Activated T-cell treated with anti-CD3 and anti-CD28 coated beads, Interleukin-2, amount 50 U/mL, for 4 hours (primary cell): ENCODE results near the gene CLDN15. TPM values are rescaled to one million over a fixed set of nuclear protein-coding genes. Genes with fewer than 3 reads are reported as not detected.
"Not testable (repeated sequence)": the region's sequence is repeated elsewhere in the genome, so short reads cannot be mapped to it uniquely, and the experiment has no call there.

Experiments used
- ATAC-seq, 2 donors: fragments of 200-7000 bp; cut with Tn5 transposase; one replicate each; pipeline ENCODE4 v1.10.0; 2021
- DNase-seq: peaks from one replicate; pipeline ENCODE4 v3.0.0-alpha.2; 2020
- H3K27me3 Mint-ChIP-seq: one replicate; pipeline ENCODE4 v1.8.0; 2021; ENCODE audit warnings: low read depth, mixed read lengths
- H3K36me3 Mint-ChIP-seq: one replicate; pipeline ENCODE4 v1.8.0; 2022; ENCODE audit warnings: mixed read lengths; ENCODE audit not compliant: insufficient read depth
- H3K4me1 Mint-ChIP-seq: one replicate; pipeline ENCODE4 v1.8.0; 2021; ENCODE audit warnings: low read depth, mixed read lengths
- H3K4me3 Mint-ChIP-seq: one replicate; pipeline ENCODE4 v1.8.0; 2021; ENCODE audit warnings: mild to moderate bottlenecking, moderate library complexity, mixed read lengths
- H3K9me3 Mint-ChIP-seq: one replicate; pipeline ENCODE4 v1.8.0; 2021; ENCODE audit warnings: mixed read lengths
- total RNA-seq, 3 donors: library from RNA; stranded (reverse); gene quantifications; one replicate each; pipeline ENCODE4 v1.2.1, GENCODE V29; 2021

Gene CLDN15
- total RNA-seq, 3 donors from 2014 or later, result 15.6 to 18.5 (median 17.6) TPM

DNA sequence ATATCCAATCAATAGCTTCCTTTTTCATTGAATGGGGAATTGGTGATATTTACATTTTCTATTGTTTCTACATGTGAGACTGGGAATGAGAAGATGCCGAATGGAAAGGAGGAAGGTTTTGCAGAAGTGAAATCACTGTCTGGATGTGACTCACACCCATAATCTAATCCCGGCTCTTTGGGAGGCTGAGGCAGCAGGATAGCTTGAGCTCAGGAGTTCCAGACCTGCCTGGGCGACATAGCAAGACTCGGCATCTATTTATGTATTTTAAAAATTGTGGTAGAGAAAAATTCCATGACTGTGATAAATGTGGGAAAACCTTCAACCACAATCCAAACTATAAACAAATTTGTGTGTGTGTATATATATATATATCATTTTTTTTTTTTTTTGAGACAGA, 18.2 kb upstream of the CLDN15 start:
- DNase-seq (no peak), ATAC-seq (no peak)
- H3K36me3 Mint-ChIP-seq, result peaks cover 4% of the 10 kb centered on the region
- H3K27me3 Mint-ChIP-seq, result peaks cover 4% of the 10 kb centered on the region
- H3K9me3 Mint-ChIP-seq, result no peaks in the 10 kb centered on the region
- H3K4me1 Mint-ChIP-seq, result peaks cover 12% of the 10 kb centered on the region
- H3K4me3 Mint-ChIP-seq, result no peak overlapping the region

GRCh38 chr7:101253199-101253598, 15.6 kb upstream of the CLDN15 start:
- not testable (repeated sequence) for DNase-seq, ATAC-seq, H3K36me3 Mint-ChIP-seq, H3K9me3 Mint-ChIP-seq, H3K27me3 Mint-ChIP-seq
- peaks cover 24% of the 10 kb centered on the region for H3K4me1 Mint-ChIP-seq
- H3K4me3 Mint-ChIP-seq, result peak overlapping the region; percentile 99

GRCh38 chr7:101251871-101252659, 14.5 kb upstream of the CLDN15 start:
- H3K9me3 Mint-ChIP-seq, result no peaks in the 10 kb centered on the region
- H3K4me1 Mint-ChIP-seq, result peaks cover 26% of the 10 kb centered on the region

GRCh38 chr7:101250324-101250723, 12.7 kb upstream of the CLDN15 start:
- H3K9me3 Mint-ChIP-seq, result no peaks in the 10 kb centered on the region
- no peaks in the 10 kb centered on the region for H3K27me3 Mint-ChIP-seq
- no peak for ATAC-seq
- no peak for DNase-seq
- H3K36me3 Mint-ChIP-seq, result peaks cover 17% of the 10 kb centered on the region
- H3K4me3 Mint-ChIP-seq, result peak overlapping the region; percentile 99
- peaks cover 33% of the 10 kb centered on the region for H3K4me1 Mint-ChIP-seq

More at GRCh38 chr7:101251871-101252659, 14.5 kb upstream of the CLDN15 start:
- Mint-ChIP-seq H3K36me3 (peaks cover 13% of the 10 kb centered on the region), H3K27me3 (peaks cover 2% of the 10 kb centered on the region), H3K4me3 (peak overlapping the region; percentile 99)
- peak; percentile 97 for DNase-seq
- peak; percentile 99 to 100 for ATAC-seq

DNA sequence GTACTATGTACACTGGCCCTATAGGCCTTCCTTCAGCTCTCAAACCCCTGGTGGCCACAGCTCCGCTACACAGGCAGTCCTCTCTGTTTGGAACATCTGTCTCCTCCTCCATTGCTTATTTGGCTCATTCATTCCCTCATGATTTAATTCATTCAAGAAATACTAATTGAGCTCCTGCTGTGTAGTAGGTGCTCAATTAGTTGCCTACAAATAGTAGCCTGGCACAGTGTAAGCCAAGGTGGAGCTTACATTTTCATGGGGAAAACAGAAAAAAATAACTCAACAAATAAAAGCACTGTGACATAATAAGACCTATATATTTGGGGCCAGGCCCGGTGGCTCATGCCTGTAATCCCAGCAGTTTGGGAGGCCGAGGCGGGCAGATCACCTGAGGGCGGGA, 10.7 kb upstream of the CLDN15 start:
- Mint-ChIP-seq H3K27me3 (no peaks in the 10 kb centered on the region), H3K4me1 (peaks cover 44% of the 10 kb centered on the region), H3K9me3 (no peaks in the 10 kb centered on the region), H3K4me3 (no peak overlapping the region), H3K36me3 (peaks cover 17% of the 10 kb centered on the region)
- ATAC-seq (no peak), DNase-seq (no peak)

DNA sequence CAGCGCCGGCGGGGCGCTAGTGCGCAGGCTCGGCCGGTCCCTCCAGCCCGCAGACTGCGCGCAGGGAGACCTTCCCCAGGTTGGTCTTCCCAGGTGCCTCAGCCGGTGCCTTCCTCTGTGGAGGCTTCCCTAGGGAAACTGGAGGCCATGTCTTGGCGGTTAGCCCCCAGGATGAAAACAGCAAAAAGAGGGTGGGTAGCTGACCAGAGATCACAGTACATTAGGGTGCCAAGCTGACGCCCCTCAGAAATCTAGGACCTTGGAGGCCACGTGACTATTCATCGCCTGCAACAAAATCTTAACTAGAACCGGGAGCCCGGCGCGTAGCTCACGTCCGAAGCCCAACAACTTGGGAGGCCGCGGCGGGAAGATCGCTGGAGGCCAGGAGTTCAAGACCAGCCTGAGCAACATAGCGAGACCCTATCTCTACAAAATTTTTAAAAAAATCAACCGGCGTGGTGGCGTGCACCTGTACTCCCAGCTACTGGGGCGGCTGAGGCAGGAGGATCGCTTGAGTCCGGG, 7.6 kb upstream of the CLDN15 start:
- Mint-ChIP-seq H3K27me3 (no peaks in the 10 kb centered on the region), H3K4me3 (peak overlapping the region; percentile 98), H3K4me1 (peaks cover 29% of the 10 kb centered on the region), H3K9me3 (no peaks in the 10 kb centered on the region), H3K36me3 (peaks cover 11% of the 10 kb centered on the region)
- no peak for DNase-seq
- no peak for ATAC-seq

- Mint-ChIP-seq H3K4me3 (peak within 1 kb of the TSS; percentile 98), H3K27me3 (no peaks in the 10 kb centered on the region), H3K4me1 (peaks cover 25% of the 10 kb centered on the region)
Measured at GRCh38 chr7:101244375-101245146, 7.0 kb upstream of the CLDN15 start, which contains the start of gene FIS1. Gene FIS1 (minus strand): TSS chr7:101245081. CDS start chr7:101245004, 77 bp downstream.

GRCh38 chr7:101243646-101244374, 6.2 kb upstream of the CLDN15 start:
- DNase-seq, result no peak
- Mint-ChIP-seq H3K4me3 (peak overlapping the region; percentile 98), H3K36me3 (peaks cover 9% of the 10 kb centered on the region), H3K4me1 (peaks cover 24% of the 10 kb centered on the region), H3K9me3 (no peaks in the 10 kb centered on the region), H3K27me3 (no peaks in the 10 kb centered on the region)
- no peak for ATAC-seq

More at GRCh38 chr7:101244375-101245146, 7.0 kb upstream of the CLDN15 start, which contains the start of gene FIS1:
- H3K9me3 Mint-ChIP-seq, result no peaks in the 10 kb centered on the region
- DNase-seq, result peak; percentile 89
- ATAC-seq, result peak; percentile 97 to 98
- peaks cover 9% of the 10 kb centered on the region for H3K36me3 Mint-ChIP-seq

- Mint-ChIP-seq H3K9me3 (no peaks in the 10 kb centered on the region), H3K4me3 (no peak overlapping the region), H3K27me3 (no peaks in the 10 kb centered on the region), H3K36me3 (peaks cover 6% of the 10 kb centered on the region), H3K4me1 (peaks cover 20% of the 10 kb centered on the region)
- no peak for ATAC-seq
- DNase-seq, result no peak
Measured at GRCh38 chr7:101241443-101242349, 4.1 kb upstream of the CLDN15 start.

DNA sequence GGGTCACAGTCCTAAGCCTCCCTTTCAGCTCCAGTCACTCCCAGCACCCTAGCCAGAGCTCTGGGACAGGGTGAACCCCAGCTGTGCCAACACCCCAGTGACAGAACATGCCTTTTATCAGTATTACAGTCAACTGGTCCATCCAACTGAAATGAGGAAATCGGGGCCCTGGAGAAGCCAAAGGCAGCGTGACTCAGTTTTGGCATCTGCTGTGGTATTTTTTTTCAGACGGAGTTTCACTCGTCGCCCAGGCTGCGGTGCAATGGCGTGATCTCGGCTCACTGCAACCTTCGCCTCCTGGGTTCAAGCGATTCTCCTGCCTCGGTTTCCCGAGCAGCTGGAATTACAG, 3.4 kb upstream of the CLDN15 start:
- Mint-ChIP-seq H3K36me3 (peaks cover 8% of the 10 kb centered on the region), H3K27me3 (no peaks in the 10 kb centered on the region), H3K9me3 (no peaks in the 10 kb centered on the region), H3K4me1 (peaks cover 20% of the 10 kb centered on the region), H3K4me3 (no peak overlapping the region)
- no peak for ATAC-seq
- no peak for DNase-seq

DNA sequence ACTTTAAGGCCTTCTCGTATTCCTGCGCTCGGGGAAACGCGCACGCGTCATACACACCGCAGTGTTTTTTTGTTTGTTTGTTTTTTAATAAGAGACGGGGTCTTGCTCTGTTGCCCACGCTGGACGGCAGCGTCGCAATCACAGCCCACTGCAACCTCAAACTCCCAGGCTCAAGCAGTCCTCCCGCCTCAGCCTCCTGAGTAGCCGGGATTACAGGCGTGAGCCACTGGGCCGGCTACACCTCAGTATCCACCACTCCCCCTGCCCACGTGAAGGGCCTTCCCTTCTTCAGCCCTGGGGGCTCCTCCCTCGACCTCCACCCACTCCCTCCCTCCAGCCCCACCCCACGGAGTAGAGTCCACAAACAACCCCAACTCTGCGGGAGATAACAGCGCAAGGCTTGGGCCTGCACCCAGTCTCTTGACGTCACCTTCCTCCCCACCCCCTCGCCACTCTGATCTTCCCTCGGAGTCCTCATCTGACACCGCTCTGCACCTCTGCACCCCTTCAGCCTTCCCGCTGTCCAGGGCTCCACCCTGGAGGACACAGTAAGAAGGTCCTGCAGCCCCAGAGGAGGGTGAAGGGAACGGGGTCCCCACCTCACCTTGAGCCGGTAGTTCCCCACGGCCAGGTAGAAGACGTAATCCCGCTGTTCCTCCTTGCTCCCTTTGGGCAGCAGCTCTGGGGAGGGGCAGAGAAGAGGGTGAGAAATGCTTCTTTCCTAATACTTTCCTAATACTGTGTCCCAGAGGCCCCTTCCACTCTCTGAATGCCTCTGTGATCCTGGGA, 2.8 kb upstream of the CLDN15 start:
- H3K27me3 Mint-ChIP-seq, result no peaks in the 10 kb centered on the region
- no peaks in the 10 kb centered on the region for H3K9me3 Mint-ChIP-seq
- peaks cover 14% of the 10 kb centered on the region for H3K4me1 Mint-ChIP-seq
- no peak for DNase-seq
- no peak overlapping the region for H3K4me3 Mint-ChIP-seq
- ATAC-seq, result no peak
- H3K36me3 Mint-ChIP-seq, result peaks cover 4% of the 10 kb centered on the region

- Mint-ChIP-seq H3K27me3 (no peaks in the 10 kb centered on the region), H3K4me3 (no peak overlapping the region), H3K9me3 (no peaks in the 10 kb centered on the region), H3K36me3 (peaks cover 4% of the 10 kb centered on the region), H3K4me1 (peaks cover 9% of the 10 kb centered on the region)
- ATAC-seq (no peak), DNase-seq (no peak)
Measured at GRCh38 chr7:101239951-101240220, 2.3 kb upstream of the CLDN15 start.
